SK-N-SH (cell line): Measurements from ENCODE around the gene FOXP1.

Experiments used
- CTCF ChIP-seq: fragments of 200-600 bp; sonication (generic); IDR thresholded peaks from 2 replicates; pipeline ENCODE4 v1.6.1; 2017; ENCODE audit warnings: antibody characterized with exemption, mild to moderate bottlenecking, moderate library complexity
- EZH2phosphoT487 ChIP-seq: fragments of 200-600 bp; sonication (generic); IDR thresholded peaks from 2 replicates; pipeline ENCODE4 v1.6.1; 2017; ENCODE audit warnings: low read depth, mixed run types, mild to moderate bottlenecking, antibody characterized with exemption, moderate library complexity, borderline replicate concordance
- GABPA ChIP-seq: IDR thresholded peaks from 2 replicates; pipeline ENCODE4 v1.4.0; 2012; ENCODE audit warnings: low read depth, mild to moderate bottlenecking
- JUND ChIP-seq: IDR thresholded peaks from 2 replicates; pipeline ENCODE4 v1.4.0; 2012
- MAX ChIP-seq: IDR thresholded peaks from 2 replicates; pipeline ENCODE4 v1.4.0; 2012; ENCODE audit warnings: low read depth
- POLR2AphosphoS5 ChIP-seq: IDR thresholded peaks from 2 replicates; pipeline ENCODE4 v1.6.1; 2012; ENCODE audit warnings: low read depth, low read length

GRCh38 chr3:71217640-71218222 lies 365.8 kb downstream of the FOXP1 start:
- no peak for TF ChIP-seq JUND
- TF ChIP-seq GABPA: no peak
- no peak for TF ChIP-seq CTCF
- no peak for TF ChIP-seq MAX
- TF ChIP-seq POLR2AphosphoS5: no peak
- no peak for TF ChIP-seq EZH2phosphoT487
